ENCODE measurements around the gene FAM163B. TPM values are rescaled to one million over a fixed set of nuclear protein-coding genes. Genes with fewer than 3 reads are reported as not detected.
A peak's percentile ranks its signal among the peaks of the same experiment; 100 is the strongest.

Gene FAM163B
- total RNA-seq, 6 donors from 2014 or later: not detected

GRCh38 chr9:133606708-133607025, 2.5 kb downstream of the FAM163B start:
- no peak for ATAC-seq (ENCODE audit: low FRiP score in 2 of 2)
- Histone ChIP-seq H3K4me3 (no peak overlapping the region), H3K4me1 (peaks cover 0 to 9% (median 0%) of the 10 kb centered on the region in 4 donors), H3K27me3 (peaks cover 0 to 21% (median 5%) of the 10 kb centered on the region in 4 donors), H3K36me3 (no peaks in the 10 kb centered on the region), H3K27ac (no peak overlapping the region), H3K9me3 (no peaks in the 10 kb centered on the region)
- no peak for DNase-seq
- WGBS, 2 donors: 39 to 64% methylated on average over 8 of the region's 8 CpGs
- TF ChIP-seq CTCF (IDR thresholded peaks at IDR 0.05): no peak

GRCh38 chr9:133605856-133606707, 3.1 kb downstream of the FAM163B start:
- Histone ChIP-seq H3K36me3 (no peaks in the 10 kb centered on the region), H3K4me3 (no peak overlapping the region), H3K27me3 (peaks cover 0 to 21% (median 5%) of the 10 kb centered on the region in 4 donors), H3K4me1 (peaks cover 0 to 9% (median 0%) of the 10 kb centered on the region in 4 donors), H3K27ac (no peak overlapping the region), H3K9me3 (no peaks in the 10 kb centered on the region)
- no peak for ATAC-seq (ENCODE audit: low FRiP score in 2 of 2)
- WGBS, 2 donors: 71 to 80% methylated on average over 8 to 15 of the region's 16 CpGs
- no peak for DNase-seq
- TF ChIP-seq POLR2AphosphoS5 (IDR thresholded peaks at IDR 0.05): no peak
- no peak for TF ChIP-seq EP300 (IDR thresholded peaks at IDR 0.05)
- no peak for TF ChIP-seq CTCF (IDR thresholded peaks at IDR 0.05)
- no peak for TF ChIP-seq POLR2A (IDR thresholded peaks at IDR 0.05)

GRCh38 chr9:133605446-133605845, 3.7 kb downstream of the FAM163B start:
- WGBS, 2 donors: 87 to 100% methylated on average over 2 to 17 of the region's 17 CpGs
- ATAC-seq (ENCODE audit: low FRiP score in 2 of 2) (no peak), DNase-seq (peak in 1 of 2 donors; percentile 76)
- Histone ChIP-seq H3K27me3 (peaks cover 0 to 21% (median 5%) of the 10 kb centered on the region in 4 donors), H3K27ac (no peak overlapping the region), H3K4me1 (peaks cover 0 to 9% (median 0%) of the 10 kb centered on the region in 4 donors), H3K36me3 (no peaks in the 10 kb centered on the region), H3K9me3 (no peaks in the 10 kb centered on the region), H3K4me3 (no peak overlapping the region)
- TF ChIP-seq POLR2AphosphoS5 (IDR thresholded peaks at IDR 0.05) (no peak), CTCF (IDR thresholded peaks at IDR 0.05) (no peak)

GRCh38 chr9:133604856-133605255, 4.3 kb downstream of the FAM163B start:
- no peak for TF ChIP-seq POLR2AphosphoS5 (IDR thresholded peaks at IDR 0.05)
- TF ChIP-seq POLR2A (IDR thresholded peaks at IDR 0.05): no peak
- no peak for TF ChIP-seq CTCF (IDR thresholded peaks at IDR 0.05)
- no peak for TF ChIP-seq EP300 (IDR thresholded peaks at IDR 0.05)
- no peak overlapping the region for H3K4me3 ChIP-seq
- H3K36me3 ChIP-seq: no peaks in the 10 kb centered on the region
- peaks cover 0 to 9% (median 0%) of the 10 kb centered on the region in 4 donors for H3K4me1 ChIP-seq
- ATAC-seq (ENCODE audit: low FRiP score in 2 of 2) (no peak), DNase-seq (peak in 1 of 2 donors; percentile 49)
- peaks cover 0 to 21% (median 5%) of the 10 kb centered on the region in 4 donors for H3K27me3 ChIP-seq
- 54 to 67% methylated on average over 8 to 14 of the region's 14 CpGs for WGBS, 2 donors
- no peaks in the 10 kb centered on the region for H3K9me3 ChIP-seq
- no peak overlapping the region for H3K27ac ChIP-seq

- Histone ChIP-seq H3K36me3 (no peaks in the 10 kb centered on the region), H3K4me3 (no peak overlapping the region), H3K27ac (no peak overlapping the region), H3K27me3 (peaks cover 0 to 14% (median 5%) of the 10 kb centered on the region in 4 donors), H3K9me3 (no peaks in the 10 kb centered on the region), H3K4me1 (peaks cover 0 to 7% (median 0%) of the 10 kb centered on the region in 4 donors)
- no peak for ATAC-seq (ENCODE audit: low FRiP score in 2 of 2)
- no peak for TF ChIP-seq POLR2A (IDR thresholded peaks at IDR 0.05)
- no peak for TF ChIP-seq EP300 (IDR thresholded peaks at IDR 0.05)
- TF ChIP-seq POLR2AphosphoS5 (IDR thresholded peaks at IDR 0.05): no peak
- TF ChIP-seq CTCF (IDR thresholded peaks at IDR 0.05): no peak
- WGBS, 2 donors: 36 to 86% methylated on average over 1 to 5 of the region's 5 CpGs
- DNase-seq: no peak
Measured at GRCh38 chr9:133604214-133604613, 5.0 kb downstream of the FAM163B start.
